Kidney (tissue), 14 donors: Measurements from ENCODE around the gene PRICKLE2. TPM values are rescaled to one million over a fixed set of nuclear protein-coding genes. Genes with fewer than 3 reads are reported as not detected.

ENCODE experiments used
- DNase-seq, 5 donors: peaks; one replicate each; pipeline ENCODE4 v3.0.0-alpha.2; 2013 to 2020
- FAIRE-seq: peaks from 2 replicates; lab custom pipeline; 2012; peaks lifted over from hg19 to GRCh38; lab: Jason Lieb, UNC
- H3K27ac ChIP-seq, 2 donors: one replicate each; pipeline ENCODE4 v1.7.0; 2013; ENCODE audit warnings: low read depth in 2 of 2, low read length in 2 of 2, inconsistent platforms in 1 of 2
- H3K27me3 ChIP-seq: one replicate; pipeline ENCODE4 v1.7.1; 2013; ENCODE audit warnings: low read length, inconsistent platforms; ENCODE audit not compliant: control insufficient read depth, insufficient read depth
- H3K36me3 ChIP-seq, 3 donors: one replicate each; pipeline versions ENCODE4 v1.7.0 to v1.7.1; 2013; ENCODE audit warnings: low read length in 3 of 3, control low read depth in 1 of 3, inconsistent platforms in 1 of 3; ENCODE audit not compliant: insufficient read depth in 3 of 3, control insufficient read depth in 2 of 3
- H3K4me1 ChIP-seq, 3 donors: one replicate each; pipeline versions ENCODE4 v1.7.0 to v1.7.1; 2013; ENCODE audit warnings: low read length in 3 of 3, inconsistent platforms in 1 of 3, low read depth in 1 of 3; ENCODE audit not compliant: control insufficient read depth in 2 of 3, insufficient read depth in 2 of 3
- H3K4me3 ChIP-seq, 3 donors: one replicate each; pipeline versions ENCODE4 v1.7.0 to v1.8.1; 2013; ENCODE audit warnings: low read length in 3 of 3, control low read depth in 1 of 3, inconsistent platforms in 1 of 3
- H3K9ac ChIP-seq, 3 donors: one replicate each; pipeline versions ENCODE4 v1.7.0 to v1.7.1; 2013; ENCODE audit warnings: low read length in 3 of 3, control low read depth in 1 of 3, inconsistent platforms in 1 of 3
- H3K9me3 ChIP-seq, 3 donors: one replicate each; pipeline versions ENCODE4 v1.7.0 to v1.7.1; 2013; ENCODE audit warnings: low read length in 3 of 3, control low read depth in 1 of 3, inconsistent platforms in 1 of 3; ENCODE audit not compliant: control insufficient read depth in 2 of 3, insufficient read depth in 1 of 3
- CTCF ChIP-seq: IDR thresholded peaks from 3 replicates; pipeline ENCODE4 v1.5.1; 2012; ENCODE audit warnings: mild to moderate bottlenecking, moderate library complexity, borderline replicate concordance; ENCODE audit not compliant: insufficient read depth; ENCODE audit errors: extremely low read depth
- intact Hi-C: fragments of 100-400 bp; cut with DNase I; formaldehyde crosslinking; loops from one replicate; pipeline ENCODE4 v1.11.1; 2022
- polyA plus RNA-seq: library from polyadenylated mRNA; stranded (reverse); fragments of 350-450 nt; fragmentation: Illumina TruSeq; extraction: RNeasy Lipid Tissue Mini Kit (QIAGEN cat#74804); gene quantifications from one replicate; pipeline ENCODE4 v1.2.3, GENCODE V29; 2014; ENCODE audit warnings: low read depth, low replicate concordance; ENCODE audit not compliant: insufficient read depth
- total RNA-seq: library from RNA; stranded (reverse); fragmentation: NEBNext Ultra II Directional; extraction: Animal tissue kit (Norgen Biotek cat#: 25700); gene quantifications from one replicate; pipeline ENCODE4 v1.2.1, GENCODE V29; 2021
- donor health status: control.
- donor health status: control.
- donor health status: control.
- donor health status: control.
- donor health status: control.
- donor health status: DM: yes; HTN: yes; CAD: no.
- donor health status: Normal renal cell carcinoma (clear cell type).

Gene PRICKLE2
- total and polyA plus RNA-seq, 2 donors from 2014 or later, result 3.5 to 22.9 TPM

DNA sequence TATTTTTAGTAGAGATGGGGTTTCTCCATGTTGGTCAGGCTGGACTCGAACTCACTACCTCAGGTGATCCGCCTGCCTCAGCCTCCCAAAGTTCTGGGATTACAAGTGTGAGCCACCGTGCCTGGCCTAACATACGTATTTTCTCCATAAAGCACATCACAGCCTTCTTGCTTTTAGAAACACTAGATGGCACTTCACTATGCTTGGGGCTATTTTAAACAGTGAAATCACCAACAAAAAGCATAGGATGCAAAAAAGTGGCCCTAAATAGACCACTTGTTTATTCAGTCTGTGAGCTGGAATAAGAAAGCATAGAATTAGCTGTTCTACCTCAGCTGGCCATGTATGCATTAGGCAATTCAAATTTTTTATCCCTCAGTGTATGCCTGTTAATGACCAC lies 46.0 kb downstream of the PRICKLE2 start:
- no peak for TF ChIP-seq CTCF
- Histone ChIP-seq H3K9me3 (peaks cover 0 to 3% (median 0%) of the 10 kb centered on the region in 3 donors), H3K27ac (no peak overlapping the region), H3K4me1 (no peaks in the 10 kb centered on the region), H3K27me3 (no peaks in the 10 kb centered on the region), H3K4me3 (no peak overlapping the region), H3K9ac (no peak overlapping the region), H3K36me3 (no peaks in the 10 kb centered on the region)
- FAIRE-seq, result no peak
- no peak for DNase-seq
- intact Hi-C loops, result no loop called here

DNA sequence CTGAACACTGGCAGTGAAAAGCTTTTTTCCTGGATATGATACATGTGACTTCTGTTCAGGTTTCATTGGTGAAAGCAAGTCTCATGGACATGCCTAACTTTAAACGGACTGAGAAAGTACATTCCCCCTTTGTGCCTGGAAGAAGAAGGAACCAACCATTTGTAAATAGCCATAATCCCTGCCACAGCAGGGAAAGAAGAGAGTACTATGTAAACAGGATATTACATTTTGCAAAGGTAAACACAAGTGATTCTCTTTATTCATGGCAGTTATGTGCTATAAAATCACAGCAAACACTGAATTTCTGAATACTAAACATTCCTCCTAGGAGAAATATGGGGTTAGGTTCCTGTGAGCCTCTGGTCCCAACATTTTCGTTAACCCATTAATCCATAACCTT lies 46.8 kb downstream of the PRICKLE2 start:
- DNase-seq (no peak), FAIRE-seq (no peak)
- H3K9me3 ChIP-seq, result peaks cover 0 to 3% (median 0%) of the 10 kb centered on the region in 3 donors
- H3K27me3 ChIP-seq, result no peaks in the 10 kb centered on the region
- TF ChIP-seq CTCF, result no peak
- intact Hi-C loops, result no loop called here
- H3K27ac ChIP-seq, result no peak overlapping the region
- H3K4me3 ChIP-seq, result no peak overlapping the region
- no peaks in the 10 kb centered on the region for H3K36me3 ChIP-seq
- no peak overlapping the region for H3K9ac ChIP-seq
- H3K4me1 ChIP-seq, result no peaks in the 10 kb centered on the region

DNA sequence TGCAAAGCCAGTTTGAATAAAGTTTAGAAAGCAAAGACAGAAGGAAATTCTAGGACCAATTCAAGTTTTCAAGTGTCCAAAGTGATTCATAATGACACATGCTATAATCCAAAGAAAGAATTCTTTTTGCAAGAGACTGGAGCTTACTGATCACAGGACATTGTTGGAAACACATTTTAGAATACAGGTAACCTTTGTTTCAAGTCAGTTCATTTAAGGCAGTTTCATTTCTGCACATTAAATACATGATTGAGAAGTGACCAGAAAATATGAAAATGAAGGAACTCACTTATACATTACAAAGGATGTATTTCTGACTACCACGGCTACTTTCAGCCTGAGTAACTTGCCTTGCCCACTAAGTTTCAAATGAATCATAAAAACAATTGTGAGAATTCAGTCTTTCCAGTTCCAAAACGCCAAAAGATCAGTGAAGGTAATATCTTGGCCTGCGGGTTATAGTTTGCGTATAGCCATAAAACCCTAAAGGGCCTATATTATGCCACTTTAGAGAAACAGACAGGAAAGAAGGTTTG lies 48.7 kb downstream of the PRICKLE2 start:
- no peak overlapping the region for H3K9ac ChIP-seq
- H3K27me3 ChIP-seq, result no peaks in the 10 kb centered on the region
- no peak for TF ChIP-seq CTCF
- no peak overlapping the region for H3K4me3 ChIP-seq
- intact Hi-C loops, result no loop called here
- no peak overlapping the region for H3K27ac ChIP-seq
- H3K9me3 ChIP-seq, result peaks cover 0 to 3% (median 0%) of the 10 kb centered on the region in 3 donors
- no peaks in the 10 kb centered on the region for H3K4me1 ChIP-seq
- DNase-seq (no peak), FAIRE-seq (no peak)
- no peaks in the 10 kb centered on the region for H3K36me3 ChIP-seq

DNA sequence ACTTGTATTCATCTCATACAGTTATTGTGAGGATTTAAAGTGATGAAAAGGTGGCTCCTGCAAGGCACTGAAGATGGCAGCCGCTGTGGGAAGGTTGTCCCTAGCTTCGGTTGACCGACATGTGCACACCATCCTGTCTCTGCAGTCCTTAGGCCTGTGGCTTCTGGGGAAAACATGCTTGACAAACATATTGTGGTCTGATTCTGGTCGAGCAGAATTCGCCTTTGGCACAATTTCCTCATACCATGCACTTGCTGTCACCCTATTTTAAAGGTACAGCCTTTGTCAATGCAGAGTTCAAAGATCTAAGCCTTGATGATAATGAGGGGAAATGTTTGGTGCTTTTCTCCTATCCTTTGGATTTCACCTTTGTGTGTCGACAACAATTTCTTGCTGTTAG lies 50.9 kb downstream of the PRICKLE2 start:
- Histone ChIP-seq H3K9me3 (peaks cover 0 to 3% (median 0%) of the 10 kb centered on the region in 3 donors), H3K4me1 (no peaks in the 10 kb centered on the region), H3K27ac (no peak overlapping the region), H3K4me3 (no peak overlapping the region), H3K9ac (no peak overlapping the region), H3K27me3 (no peaks in the 10 kb centered on the region), H3K36me3 (no peaks in the 10 kb centered on the region)
- intact Hi-C loops, result no loop called here
- no peak for TF ChIP-seq CTCF
- FAIRE-seq (no peak), DNase-seq (no peak)
